NCI-H2196 treated with DMSO at 0.1 percent for 48 hours (cell line): Measurements from ENCODE around the gene ENG.

Experiments
- DNase-seq: peaks from one replicate; lab custom pipeline; 2025; ENCODE audit not compliant: unreplicated experiment; lab: John Stamatoyannopoulos, UW

The ENG gene

DNA sequence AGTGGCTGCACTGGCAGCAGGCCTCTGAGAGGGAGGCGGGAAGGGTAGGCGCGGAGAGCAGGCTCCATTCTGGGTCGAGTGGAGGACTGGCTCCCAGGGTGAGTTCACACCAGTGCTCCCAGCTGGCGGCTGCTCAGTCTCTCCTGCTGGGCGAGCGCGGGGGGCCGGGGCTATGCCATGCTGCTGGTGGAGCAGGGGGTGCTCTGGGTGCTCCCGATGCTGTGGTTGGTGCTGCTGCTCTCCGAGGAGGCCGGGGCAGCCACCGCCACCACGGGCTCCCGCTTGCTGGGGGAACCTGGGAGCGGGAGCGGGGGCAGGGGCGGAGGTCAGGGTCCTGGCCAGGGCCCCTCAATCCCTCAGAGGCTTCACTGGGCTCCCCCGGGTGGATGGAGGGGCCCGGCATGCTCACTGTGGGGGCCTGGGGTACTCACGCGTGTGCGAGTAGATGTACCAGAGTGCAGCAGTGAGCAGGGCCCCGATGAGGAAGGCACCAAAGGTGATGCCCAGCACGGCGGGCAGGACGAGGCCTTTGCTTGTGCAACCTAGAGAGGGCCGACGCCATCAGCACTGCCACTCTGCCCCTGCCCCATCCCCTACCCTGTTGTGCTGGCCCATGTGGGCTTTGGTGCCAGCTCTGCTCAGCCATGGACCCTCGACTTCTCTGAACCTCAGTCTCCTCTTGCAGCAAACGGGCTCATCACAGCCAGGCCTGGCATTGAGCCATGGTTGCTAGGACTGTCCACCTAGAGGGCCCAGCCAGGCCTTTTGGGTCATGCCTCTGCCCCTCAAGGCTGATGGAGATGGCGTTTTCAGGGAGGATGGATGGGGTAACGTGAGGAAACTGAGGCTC is 38.7 kb downstream of the ENG start:
- no peak for DNase-seq

DNA sequence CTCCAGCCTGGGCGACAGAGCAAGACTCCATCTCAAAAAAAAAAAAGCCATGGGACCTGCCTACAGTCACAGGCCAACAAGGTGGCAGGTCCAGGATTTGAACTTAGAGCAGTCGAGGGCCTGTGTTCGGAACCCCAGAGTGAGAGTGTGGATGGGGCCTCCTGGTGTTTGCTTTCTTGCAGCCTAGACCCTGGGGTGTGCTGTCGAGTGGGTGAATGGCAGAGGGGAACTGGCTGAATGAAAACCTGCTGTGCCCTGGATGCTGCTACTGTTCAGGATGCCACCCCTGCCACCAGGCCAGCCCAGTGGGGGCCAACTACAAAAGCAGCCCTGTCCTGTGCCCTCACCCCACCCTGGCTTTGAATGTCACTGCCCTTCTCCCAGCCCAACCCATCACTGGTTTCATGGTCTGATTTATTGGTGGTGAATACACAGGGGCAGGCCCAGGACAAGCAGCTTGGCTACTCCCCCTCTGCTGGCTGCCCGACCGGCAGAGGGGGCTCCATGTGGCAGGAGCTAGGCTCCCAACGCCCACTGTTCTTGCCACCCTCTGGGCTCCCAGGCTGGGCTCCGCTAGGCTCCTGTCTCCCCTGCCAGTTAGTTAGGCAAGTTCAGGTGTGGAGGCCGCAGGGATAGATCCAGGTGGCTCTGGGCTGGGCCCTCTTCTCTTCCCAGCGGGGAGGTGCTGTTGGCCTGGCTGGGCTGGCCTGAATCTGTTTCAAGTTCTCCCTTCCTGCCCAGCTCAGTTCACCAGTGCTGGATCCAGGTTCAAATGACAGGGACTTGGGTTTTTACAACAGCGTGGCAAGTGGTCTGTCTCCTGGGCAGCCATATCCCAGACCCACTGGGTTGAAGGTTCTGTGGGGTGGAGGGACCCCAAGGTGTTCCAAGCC is 39.6 kb downstream of the ENG start:
- no peak for DNase-seq

DNA sequence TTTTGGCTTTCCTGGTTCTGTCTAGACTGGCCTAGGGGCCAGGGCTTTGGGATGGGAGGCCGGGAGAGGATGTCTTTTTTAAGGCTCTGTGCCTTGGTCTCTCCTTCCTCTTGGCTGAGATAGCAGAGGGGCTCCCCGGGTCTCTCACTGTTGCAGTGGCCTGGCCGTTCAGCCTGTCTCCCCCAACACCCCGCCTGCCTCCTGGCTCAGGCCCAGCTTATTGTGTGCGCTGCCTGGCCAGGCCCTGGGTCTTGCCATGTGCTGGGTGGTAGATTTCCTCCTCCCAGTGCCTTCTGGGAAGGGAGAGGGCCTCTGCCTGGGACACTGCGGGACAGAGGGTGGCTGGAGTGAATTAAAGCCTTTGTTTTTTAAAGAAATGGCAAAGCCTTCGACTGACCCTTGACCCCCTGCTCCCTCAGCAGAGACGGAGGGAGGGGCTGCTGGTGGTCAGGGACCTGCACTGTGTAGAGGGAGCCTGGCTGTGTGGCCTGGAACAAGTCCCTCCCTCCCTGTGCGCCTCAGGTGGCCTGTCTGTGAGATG is 40.7 kb downstream of the ENG start:
- DNase-seq, result no peak

DNA sequence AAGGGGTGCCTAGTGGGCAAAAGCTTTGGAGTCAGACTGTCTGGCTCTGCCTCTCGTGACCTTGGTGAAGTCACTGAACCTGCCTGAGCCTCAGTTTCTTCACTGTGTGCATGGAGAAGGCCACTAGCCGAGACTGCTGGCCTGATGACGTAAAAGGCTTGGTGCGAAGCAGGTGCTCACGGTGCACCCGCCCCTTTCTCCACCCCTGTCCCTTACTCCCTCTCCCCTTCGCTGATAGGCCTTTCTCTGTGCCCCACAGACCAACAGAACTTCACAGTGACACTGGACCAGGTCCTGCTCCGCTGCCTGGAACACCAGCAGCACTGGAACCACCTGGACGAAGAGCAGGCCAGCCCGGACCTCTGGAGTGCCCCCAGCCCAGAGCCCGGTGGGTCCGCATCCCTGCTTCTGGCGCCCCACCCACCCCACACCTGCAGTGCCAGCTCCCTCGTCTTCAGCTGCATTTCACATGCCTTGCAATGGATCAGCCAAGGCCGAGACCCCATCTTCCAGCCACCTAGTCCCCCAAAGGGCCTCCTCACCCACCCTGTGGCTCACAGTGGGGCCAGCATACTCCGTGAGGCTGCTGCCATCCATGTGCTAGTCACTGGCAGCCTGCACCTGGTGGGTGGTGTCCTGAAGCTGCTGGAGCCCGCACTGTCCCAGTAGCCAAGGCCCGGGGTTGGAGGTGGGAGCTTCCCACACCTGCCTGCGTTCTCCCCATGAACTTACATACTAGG is 41.4 kb downstream of the ENG start:
- DNase-seq, result no peak

DNA sequence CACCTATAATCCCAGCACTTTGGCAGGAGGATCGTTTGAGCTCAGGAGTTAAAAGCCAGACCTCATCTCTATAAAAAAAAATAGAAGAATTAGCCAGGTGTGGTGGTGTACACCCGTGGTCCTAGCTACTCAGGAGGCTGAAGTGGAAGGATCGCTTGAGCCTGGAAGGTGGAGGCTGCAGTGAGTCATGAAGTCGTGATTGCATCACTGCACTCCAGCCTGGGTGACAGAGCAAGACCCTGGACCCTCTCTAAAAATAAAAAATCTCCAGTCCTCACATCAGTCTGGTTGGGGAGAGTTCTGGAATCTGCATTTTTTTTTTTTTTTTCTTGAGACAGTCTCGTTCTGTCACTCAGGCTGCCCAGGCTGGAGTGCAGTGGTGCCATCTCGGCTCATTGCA is 42.4 kb downstream of the ENG start:
- no peak for DNase-seq

DNA sequence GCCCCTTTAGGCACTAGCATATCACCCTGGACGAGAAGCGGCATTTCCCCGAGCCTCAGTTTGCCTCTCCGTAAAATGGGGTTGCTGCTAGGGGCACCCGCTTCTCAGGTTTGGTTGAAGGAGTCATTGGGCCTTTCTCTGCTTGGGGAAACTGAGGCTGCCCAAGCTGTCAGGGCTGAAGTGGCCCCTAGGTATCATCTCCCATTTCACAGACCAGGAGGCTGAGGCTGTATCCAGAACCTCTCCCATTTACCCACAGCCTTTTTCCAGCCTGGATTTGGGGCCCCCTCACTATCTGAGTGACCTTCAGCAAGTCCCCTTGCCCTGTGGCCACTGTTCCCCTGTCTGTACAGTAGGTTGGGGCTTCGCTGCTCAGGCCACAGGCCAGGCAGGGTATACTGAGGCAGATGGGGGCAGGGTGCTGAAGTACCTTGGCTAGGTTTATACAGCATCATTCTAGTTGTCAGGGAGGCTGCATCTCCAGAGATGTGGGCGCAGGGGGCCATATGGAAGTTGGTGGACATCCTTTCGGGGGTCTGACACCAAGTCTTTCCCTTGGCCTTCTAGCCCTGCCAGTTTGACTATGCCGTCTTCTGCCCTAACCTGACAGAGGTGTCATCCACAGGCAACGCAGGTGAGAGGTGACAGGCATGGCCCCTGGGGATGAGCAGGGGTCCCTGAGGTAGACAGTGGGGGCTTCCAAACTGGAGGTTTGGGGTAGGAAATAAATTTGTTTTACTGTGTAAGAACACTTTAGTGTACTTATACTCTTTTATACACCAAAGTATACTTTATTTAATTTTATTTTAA is 43.9 kb downstream of the ENG start:
- DNase-seq, result no peak

DNA sequence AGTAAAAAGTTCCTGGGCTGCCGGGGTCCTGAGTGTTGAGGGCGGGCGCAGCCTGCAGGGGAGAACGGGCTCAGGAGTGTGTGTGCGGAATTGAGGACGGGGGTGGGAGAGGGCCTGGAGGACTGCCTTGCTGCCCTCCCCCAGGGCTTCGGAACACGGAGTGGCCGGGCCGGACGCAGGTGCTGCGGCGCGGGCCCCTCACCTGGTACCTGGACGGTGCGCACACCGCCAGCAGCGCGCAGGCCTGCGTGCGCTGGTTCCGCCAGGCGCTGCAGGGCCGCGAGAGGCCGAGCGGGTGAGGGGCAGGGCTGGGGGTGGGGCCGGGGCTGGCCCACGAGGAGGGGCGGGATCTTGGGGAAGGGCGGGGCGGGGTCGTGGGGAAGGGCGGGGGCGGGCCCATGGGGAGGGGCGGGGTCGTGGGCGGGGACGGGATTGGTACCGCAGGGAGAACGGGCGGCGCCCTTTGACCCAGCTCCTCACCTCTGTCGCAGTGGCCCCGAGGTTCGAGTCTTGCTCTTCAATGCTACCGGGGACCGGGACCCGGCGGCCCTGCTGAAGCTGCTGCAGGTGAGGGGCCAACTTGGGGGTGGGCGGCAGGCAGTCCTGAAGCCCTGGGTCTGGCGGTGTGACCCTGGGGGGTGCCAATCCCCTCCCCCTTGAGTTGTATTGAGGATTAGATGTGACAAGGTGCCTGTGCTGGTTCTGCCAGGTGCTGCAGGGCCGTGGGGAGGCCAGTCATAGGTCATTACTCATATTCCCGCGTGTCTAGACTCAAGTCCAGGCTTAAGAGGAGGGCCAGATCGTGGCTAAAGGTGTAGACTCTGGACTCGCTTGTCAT is 44.7 kb downstream of the ENG start:
- DNase-seq, result peak; percentile 34

DNA sequence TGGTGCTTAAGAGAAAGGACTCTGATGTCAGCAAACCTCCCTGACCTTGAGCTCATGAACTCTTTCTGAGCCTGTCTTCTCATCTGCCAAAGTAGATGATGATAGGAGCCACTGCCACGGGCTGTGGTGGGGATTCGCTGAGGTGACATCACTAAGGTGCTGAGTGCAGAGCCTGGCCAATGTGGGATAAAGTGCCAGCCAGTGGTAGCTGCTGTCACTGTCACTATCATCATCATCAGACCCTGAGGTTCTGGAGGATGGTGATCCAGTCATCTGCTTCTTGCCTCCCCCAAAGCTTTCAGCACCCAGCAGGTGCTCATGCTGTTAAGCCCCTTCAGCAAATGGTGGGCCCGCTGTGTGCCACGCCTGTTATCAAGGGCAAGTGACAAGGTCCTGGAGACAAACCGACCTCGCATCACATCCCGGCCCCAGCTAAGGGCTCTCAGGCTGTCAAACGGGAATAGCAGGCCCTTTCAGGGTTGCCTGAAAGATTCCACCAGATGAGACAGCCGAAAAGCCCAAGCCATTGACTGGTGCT is 45.4 kb downstream of the ENG start:
- DNase-seq, result no peak

DNA sequence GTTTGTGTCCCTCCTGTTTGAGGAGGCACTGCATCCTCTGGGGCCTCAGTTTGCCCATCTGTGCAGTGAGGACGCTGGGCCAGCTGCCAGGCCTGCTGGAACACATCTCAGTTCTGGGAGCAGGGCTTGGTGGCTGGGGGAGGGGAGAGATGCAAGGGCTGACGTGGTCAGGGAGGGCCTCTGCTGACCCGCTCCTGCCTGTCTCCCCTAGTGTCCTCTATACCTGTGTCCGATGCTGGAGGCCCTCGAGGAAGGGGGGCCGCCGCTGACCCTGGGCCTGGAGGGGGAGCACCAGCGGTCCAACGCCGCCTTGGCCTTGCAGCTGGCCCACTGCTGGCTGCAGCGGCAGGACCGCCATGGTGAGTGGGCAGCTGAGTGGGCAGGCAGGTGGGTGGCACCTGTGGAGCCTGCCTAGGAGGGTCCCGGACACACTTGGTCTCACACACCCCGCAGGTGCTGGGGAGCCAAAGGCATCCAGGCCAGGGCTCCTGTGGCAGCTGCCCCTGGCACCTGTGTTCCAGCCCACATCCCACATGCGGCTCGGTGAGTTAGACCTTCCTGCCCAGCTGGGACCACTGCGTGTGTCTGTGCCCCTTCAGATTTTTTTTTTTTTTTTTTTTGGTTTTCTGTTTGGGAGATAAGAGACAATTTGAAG is 46.0 kb downstream of the ENG start:
- no peak for DNase-seq

DNA sequence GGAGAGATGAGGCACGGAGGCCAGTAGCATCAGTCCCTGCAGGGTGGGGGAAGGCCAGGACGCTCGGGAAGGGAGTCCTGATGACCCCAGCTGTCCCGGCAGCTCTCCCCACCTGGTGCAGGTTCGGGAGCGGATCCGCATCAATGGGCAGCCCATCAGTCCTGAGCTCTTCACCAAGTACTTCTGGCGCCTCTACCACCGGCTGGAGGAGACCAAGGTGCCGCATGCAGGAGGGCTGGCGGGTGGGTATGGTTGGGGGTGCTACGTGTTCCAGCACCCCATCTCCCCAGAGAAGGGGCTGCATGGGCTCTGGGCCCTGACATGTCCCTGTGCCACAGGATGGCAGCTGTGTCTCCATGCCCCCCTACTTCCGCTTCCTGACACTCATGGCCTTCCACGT is 47.6 kb downstream of the ENG start:
- DNase-seq, result no peak

DNA sequence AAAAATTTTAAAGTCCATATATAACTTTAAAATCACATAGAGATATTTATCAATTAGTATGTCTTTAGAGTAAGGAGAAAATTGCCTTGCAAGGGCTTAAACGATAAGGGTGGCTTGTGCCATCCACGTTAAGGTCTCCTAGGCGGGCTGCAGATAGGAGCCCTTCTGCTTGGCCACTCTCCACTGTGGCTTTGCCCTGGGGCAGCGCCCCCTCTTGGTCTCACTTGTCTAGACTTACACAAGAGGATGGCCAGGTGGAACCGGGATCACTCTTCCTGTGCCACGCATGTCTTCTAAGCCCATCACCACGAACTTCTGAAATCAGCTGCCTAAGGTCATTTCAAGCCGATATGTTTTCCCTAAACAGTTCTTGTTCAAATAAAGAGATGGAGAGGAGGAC is 48.8 kb downstream of the ENG start:
- no peak for DNase-seq

DNA sequence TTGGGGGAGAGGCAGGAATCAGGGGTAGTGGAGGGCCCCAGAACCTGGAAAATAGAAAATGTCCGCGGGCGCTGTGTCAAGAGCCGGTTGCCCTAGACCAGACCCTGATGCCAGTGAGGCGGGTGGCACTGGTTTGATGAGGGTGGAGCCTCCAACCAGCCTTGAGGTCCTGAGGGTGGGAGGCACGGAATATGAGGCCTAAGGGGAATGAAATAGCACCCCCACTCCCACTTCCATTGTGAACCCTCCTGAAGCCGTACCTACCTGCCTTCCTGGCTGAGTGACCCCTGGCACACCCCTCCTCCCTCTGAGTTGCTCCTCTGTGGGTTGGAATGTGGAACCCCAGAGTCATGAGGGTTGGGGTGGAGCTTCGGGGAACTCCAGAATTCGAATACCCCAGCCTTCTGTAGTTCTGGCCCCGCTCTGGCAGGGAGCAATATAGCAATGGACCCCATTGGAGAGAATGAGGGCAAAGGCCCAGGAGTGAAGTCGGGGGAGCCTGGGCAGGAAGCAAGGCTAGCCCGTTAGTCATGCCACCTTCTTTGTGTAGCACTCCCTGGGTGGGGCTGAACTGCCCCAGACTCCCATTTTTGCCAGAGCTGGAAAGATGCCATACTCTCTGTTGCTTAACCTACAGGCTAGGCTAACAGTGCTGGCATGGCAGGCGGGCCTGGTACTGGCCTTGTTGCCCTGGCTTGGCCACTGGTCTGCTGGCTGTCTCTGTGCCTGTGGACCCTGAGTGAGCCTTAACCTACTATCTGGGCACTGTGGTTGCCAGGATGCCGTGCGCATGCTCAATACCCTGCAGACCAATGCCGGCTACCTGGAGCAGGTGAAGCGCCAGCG is 50.7 kb downstream of the ENG start:
- no peak for DNase-seq

DNA sequence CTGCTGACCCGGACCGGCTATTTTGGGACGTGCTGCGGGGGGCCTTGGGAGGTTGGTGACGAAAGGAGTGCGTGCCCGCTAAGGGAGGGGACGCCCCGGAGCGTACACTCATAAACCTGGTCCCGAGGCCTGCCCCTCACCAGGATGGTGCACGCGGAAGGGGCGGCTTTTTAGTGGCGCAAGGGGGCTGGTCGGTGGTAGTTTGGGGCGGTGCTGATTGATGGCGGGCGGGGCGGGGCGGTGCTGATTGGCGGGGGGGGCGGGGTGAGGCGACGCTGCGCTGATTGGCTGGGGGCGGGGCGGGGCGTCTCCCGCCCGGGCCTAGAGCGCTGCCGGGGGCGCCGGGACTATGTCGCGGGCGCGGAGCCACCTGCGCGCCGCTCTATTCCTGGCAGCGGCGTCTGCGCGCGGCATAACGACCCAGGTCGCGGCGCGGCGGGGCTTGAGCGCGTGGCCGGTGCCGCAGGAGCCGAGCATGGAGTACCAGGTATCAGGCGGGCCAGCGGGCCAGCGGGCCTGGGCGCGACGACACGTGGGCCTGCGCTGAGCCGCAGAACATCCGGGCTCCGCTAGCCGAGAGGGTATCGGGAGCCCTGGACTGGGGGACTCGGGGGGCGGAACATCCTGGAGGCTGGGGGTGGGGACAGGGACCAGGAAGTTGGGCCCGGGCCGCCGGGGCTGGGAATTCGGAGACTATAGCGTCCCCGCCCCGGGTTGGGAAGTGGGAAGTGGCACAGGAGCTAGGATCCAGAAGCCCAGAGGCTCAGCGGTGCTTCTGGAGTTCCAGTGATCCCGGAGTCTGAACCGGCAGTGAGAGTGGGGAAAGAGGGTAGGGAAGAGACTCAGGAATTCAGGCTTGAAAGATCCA is 51.6 kb downstream of the ENG start, which contains the start of gene FPGS:
Gene FPGS, plus strand, starts transcription at position 307 of the 868 bp plus-strand sequence. Its CDS starts 43 bp downstream, at position 350.
- DNase-seq, result peak; percentile 70

DNA sequence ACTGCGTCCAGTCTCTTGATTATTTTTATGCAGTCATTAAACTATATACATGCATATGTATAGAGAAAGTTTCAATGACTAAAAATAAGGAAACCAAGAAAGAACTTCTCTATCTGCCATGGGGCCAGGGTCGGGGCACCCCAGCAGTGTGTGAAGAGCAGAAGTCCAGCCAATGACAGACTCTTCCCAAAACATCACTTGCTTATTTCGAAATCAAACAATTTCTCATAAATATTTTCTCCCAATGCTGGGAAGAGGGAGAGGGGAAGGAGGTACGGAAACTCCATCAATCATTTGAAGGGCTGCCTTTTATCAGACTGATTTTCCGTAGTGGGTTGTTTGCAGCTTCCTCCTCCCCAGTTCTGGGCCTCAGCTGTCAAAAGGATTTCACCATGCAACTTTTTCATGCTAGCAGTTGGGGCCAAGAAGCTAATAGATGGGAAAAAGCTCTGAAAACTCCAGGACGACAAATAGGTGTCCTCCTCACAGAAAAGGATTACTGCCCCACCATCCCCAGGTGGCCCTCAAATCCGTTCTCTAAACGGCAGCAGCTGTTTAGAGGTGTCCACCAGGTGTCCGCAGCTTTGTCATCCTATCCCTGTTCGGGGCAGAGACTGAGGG is 52.4 kb downstream of the ENG start:
- no peak for DNase-seq

DNA sequence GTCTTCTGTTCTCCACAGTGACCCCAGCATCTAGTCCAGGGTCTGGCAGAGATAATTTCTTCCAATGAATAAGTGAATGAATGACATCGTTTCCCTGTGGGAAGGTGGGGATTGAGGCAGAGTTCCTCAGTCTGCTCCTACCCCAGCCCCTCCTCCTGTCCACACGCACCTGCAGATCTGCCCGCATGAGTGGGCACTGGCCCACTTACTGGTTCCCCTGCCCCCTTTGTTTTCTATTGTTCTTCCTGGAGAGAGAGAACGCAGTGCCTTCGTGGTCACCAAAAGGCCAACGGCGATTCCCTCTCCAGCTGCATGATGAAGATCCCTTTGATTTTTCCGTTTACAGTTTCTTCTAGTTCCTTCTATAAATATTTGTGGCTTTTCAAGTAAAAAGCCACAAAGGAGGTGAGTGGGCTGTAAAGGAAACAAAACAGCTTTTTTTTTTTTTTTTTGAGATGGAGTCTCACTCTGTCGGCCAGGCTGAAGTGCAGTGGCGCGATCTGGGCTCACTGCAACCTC is 57.5 kb downstream of the ENG start:
- no peak for DNase-seq

DNA sequence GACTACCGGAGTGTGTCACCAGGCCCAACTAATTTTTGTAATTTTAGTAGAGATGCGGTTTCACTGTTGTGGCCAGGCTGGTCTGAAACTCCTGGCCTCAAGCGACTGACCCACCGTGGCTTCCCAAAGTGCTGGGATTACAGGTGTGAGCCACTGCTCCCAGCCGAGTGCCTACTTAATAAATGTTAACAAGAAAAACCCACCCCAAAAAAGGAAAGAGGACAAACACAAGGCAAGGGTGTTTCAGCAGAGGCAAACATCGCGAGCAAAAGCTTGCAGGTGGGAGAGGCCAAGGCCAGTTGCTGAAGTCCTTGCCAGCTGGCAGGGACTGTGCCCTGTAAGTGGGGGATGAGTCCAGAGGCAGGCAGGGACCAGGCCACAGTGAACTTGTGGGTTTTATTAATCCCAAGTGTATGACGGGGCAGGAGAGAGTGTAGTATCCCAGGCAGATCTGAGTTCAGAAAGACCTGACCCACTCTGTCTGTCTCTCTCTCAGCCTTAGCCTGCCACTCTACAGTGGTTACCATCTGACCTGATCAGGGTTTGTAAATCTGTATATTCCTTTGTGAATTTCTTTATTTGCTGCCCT is 58.1 kb downstream of the ENG start:
- peak; percentile 49 for DNase-seq
